CD4-positive, alpha-beta T cell treated with Interleukin-21 for 1 hour (primary cell): ENCODE data around the gene C17orf113.

Experiments used
- DNase-seq: peaks from one replicate; pipeline ENCODE4 v3.0.0-alpha.2; 2020

Gene C17orf113

GRCh38 chr17:42072323-42073187 is 22.2 kb upstream of the C17orf113 start:
- DNase-seq, result no peak

DNA sequence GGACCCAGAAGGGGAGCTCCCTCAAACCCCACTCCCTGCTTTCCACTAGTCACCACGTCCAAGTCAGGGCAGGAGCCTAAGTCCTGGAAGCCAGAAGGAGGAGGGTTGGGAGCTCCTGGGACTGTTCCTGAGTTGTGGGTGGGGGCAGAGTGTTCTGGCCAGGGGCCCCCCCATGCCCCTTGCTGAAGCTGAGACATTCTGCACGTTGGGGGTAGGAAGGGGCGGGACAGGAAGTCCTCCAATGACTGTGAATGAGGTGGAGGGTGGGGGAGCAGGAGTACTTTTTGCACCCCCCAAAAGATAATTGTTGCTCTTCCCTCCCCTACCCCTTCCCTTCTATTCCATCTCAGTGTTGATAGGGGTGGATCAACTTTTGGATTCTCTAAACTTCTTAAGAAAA is 21.4 kb upstream of the C17orf113 start:
- no peak for DNase-seq

DNA sequence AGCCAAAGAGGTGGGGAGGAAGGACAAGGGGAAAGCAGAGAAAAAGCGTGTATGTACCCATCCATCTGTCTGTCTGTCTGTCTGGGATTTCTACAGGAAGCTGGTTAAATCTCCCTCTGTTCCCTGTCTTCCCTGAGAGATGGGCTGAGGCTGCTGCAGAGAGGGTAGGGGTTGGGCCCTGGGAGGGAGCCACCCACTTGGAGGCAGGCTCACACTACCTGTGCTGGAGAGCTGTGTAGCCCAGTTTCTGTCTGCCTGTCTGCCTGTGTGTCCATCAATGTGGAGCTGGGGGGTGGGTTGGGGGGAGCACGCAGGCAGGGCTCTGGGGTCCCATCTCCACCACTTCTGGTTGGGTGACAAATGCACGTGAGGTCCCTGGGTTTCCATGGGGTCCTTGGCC is 18.6 kb upstream of the C17orf113 start:
- DNase-seq, result no peak

GRCh38 chr17:42067371-42068091 is 17.1 kb upstream of the C17orf113 start:
- DNase-seq, result peak; percentile 70

GRCh38 chr17:42065201-42065600 is 14.8 kb upstream of the C17orf113 start:
- DNase-seq, result no peak

GRCh38 chr17:42062681-42063080 is 12.3 kb upstream of the C17orf113 start:
- no peak for DNase-seq

- DNase-seq, result no peak
These were observed 11.5 kb upstream of the C17orf113 start for GRCh38 chr17:42061646-42062487.

DNA sequence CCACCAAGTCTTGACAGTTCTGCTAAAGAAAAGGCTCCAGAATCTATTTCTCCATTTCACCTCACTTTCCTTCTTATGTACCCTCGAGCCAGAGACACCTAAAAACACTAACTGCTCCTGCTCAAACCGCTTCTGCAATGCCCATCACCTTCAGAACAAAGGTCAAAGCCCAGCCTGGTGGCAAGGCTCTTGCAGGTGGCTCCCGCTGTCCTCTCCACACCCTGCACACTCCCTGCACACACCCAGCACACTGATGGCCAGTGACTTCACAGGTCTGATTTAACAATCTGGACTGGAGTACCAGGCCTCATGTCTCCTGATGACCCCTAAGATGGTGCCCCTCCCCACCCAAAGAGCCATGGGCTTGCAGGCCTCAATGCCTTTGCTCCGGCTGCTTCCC is 9.8 kb upstream of the C17orf113 start:
- DNase-seq, result no peak

- no peak for DNase-seq
These were observed 9.4 kb upstream of the C17orf113 start for GRCh38 chr17:42059815-42060214.

DNA sequence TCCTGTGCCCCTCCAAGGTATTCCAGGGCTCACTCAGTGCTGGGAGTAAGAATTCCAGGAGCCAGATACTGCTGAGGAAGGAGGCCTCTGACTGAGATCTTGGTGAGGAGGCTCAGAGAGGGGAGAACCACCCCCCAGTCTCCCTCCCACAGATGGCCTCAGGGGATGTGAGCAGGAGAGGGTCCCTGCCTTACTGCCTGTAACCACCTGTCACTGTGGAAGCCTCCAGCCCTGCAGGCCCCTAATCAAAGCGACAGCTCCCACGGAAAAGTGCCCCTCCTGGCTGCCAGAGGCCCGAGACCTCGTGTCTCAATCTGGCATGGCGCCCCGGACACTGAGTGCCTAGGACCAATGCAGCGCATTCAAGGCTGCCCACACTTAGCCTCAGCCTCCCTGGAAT is 7.7 kb upstream of the C17orf113 start:
- no peak for DNase-seq

DNA sequence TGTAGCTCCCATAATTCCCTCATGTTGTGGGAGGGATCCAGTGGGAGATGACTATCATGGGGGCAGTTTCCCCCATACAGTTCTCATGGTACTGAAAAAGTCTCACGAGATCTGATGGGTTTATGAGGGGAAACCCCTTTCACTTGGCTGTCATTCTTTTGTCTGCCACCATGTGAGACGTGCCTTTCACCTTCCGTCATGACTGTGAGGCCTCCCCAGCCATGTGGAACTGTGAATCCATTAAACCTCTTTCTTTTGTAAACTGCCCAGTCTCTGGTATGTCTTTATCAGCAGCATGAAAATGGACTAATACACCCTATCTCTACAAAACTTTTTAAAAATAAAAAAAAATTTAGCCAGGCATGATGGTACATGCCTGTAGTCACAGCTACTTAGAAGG is 6.2 kb upstream of the C17orf113 start:
- no peak for DNase-seq

DNA sequence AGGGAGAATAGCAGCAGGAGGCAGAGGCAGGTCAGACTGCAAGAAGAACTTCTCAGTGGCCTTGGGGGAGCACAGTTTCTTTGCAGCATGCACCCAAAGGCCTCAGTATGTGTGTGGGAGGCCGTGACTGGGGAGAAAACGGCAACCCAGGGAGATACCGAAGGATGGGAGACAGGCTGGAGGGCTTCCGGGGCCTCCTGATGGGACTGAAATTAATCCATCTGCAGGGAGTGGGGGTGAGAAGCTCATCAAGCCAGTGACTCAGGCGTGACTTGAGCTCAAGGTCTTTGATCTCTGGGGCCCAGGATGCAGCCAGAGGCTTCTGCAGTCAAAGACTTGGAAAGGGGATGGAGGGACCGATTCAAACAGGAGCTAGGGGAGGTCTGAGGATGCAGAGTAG is 5.1 kb upstream of the C17orf113 start:
- DNase-seq, result no peak

DNA sequence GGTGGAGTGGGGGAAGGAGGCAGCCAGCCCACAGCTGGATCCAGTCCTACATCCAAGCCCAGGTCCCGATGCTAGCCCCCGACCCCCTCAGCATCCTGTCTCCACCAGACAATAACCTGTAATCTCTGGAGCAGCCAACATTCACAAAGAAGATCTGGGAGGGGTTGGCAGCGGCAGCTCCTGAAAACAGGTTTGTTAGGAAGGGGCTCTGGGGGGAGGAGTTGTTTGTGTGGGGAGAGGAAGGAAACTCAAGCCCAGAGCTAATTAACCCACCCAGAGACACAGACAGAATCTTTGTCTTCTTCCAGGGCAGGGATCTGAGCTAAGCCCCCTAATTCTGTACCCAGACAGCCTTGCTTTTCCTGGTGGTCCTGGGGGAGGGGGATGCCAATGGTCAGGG is 4.6 kb upstream of the C17orf113 start:
- DNase-seq, result no peak

DNA sequence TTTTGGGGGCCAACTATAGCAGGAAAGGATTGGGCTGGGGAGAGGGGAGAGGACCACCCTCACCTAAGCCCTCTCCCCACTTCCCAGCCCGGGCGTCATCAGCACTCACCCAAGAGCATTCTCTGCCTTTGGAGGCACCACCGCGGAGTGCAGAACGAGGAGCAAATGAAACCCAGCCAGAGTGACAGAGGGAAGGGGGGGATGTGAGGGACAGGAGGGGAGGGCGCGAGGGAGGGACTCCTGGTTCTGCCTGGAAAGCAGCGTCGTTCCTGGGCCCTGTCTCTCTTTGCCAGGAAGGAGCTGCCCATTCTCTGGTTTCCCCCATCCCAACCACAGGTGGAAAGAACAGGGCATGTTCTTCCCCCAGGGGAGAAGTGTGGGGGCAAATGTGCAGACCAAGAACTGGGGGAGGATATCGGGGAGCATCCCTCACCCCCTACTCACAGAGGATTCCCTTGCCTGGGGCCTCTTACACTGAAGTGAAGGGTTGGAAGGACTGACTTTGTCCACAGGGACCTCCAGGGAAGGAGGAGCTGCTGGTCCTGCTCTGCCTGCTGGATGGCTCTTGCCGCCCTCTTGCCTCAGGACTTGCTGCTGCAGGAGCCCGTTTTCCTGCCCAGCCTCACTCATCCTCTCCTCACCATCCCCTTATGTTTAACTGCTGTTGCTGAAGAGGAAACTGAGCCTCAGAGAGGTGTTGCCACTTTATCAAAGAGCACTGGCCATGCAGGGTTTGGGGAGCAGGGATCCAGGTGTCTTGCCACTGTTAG is 3.5 kb upstream of the C17orf113 start:
- no peak for DNase-seq

DNA sequence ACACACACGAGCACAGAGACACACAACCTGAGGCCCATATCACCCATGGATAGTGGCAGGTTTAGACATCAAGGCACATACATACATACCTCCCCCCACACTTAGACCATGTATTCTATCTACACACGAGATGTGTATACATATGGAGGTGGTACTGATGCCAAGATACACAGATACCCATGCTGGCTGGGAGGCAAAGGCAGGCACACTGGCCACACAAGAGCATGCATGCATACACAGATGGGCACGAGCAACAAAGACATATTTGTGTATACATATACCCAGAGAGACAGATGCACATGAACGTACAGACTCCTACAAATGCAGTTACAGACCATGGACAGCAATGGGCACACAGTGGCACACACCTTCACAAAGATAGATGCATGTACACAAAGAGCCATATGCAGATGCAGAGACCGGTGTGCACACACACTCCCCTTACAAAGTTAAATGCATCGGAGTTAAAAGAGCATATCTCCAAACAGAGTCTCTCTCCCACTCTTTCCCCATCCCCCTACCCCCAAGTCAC is 2.0 kb upstream of the C17orf113 start:
- no peak for DNase-seq

GRCh38 chr17:42051645-42052044 is 1.2 kb upstream of the C17orf113 start:
- DNase-seq, result no peak

DNA sequence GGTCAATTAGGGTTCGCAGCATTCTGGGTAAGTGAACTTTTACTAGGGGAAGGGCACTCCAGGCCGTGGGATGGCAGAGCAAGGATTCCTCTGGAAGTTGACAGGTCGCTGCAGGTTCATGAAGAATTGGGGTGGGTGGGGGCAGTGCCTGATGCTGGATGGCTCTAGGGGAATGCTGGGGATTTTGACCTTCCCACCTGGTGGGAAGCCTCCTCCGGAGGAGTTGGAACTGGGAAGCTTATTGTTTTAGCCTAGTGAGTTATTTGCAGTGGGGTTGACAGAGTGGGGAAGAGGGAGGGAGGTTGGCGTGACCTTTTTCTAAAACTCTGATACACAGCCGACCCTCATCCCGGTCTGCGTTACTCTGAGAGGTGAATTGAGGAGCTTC is 606 bp upstream of the C17orf113 start:
- no peak for DNase-seq

DNA sequence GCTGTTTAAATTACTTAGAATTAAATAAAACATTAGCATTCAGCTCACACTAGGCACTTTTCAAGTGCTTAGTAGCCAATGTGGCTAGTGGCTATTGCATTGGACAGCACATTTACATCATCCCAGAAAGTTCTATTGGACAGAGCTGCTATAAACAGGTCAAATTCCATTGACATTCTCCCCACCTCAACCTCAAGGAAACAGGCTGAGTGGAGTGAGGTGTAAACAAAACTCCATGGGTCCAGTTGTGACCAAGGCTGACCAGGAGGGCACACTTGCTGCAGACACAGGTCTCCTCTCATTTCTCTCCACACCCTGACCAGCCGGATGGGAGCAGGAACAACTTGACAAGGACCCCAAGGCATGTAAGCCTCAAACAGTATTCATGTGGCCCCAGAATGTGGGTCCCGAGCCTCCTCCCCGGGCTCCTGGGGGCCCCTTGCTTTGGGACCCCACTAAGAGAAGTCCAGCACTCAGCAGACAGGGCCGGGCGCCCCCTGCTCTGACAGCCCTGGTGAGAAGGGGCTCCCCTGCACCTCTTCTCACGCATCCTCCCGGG is 488 bp downstream of the C17orf113 start:
- no peak for DNase-seq

- DNase-seq, result no peak
These were observed 3.1 kb downstream of the C17orf113 start for GRCh38 chr17:42047343-42047742.

DNA sequence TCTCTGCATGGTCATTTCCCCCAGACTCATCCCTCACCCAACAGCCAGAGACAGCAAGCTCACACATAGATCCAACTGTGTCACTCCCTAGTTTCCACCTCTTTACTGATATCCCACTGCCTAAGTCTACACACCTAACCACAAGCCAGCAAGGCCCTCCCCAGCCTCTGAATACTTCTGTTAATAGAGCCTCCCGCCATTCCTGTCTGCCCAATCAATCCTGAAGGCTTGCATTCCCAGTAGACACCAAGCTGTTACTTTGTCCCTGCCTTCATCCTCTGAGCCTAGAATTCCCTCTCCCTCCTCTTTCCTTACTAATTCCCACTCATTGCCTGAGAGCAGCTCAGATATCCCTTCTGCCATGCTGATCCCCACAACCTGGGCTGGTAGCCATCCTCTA is 4.7 kb downstream of the C17orf113 start:
- no peak for DNase-seq

DNA sequence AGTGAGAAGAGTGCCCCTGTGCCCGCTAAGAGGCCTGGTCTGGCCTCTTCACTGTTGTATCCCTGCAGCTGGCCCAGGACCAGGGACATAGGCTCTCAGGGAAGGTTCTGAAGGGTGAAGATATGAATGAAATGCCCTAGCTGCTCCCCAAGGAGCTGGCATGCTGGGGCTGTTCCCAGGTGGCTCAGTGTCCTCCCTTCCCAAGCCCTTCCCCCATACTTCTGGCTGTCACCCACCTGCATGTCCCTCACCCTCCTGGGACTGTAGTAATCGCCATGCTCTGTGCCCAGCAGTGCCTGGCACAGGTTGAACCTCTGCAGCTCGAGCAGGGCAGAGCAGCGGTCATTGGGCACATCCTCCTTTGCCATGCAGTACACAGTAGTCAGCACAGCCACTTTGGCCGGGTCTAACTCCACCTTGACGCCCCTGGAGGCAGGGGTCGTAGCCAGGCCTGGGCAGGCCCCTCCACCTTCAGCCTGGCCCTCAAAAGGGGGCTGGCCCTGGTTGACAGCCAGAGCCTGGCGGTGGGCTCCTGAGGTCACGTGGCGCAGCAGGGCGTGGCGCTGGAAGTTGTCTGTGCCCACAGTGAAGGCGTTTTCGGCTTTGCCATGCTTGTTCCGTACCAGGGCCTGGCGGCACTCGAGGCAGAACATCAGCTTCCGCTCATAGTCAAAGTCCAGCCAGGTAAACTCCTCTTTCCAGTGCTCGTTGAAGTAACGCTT is 7.6 kb downstream of the C17orf113 start:
- no peak for DNase-seq
